Peyer's patch (tissue), 4 donors: ENCODE measurements around the gene GBP5. TPM values are rescaled to one million over a fixed set of nuclear protein-coding genes. Genes with fewer than 3 reads are reported as not detected.

Experiments
- DNase-seq, 3 donors: peaks; one replicate each; pipeline ENCODE4 v3.0.0-alpha.2; 2017 to 2019
- H3K27ac ChIP-seq, 4 donors: fragments of 200-600 bp; sonication (generic); one replicate each; pipeline ENCODE4 v1.5.1; 2016 to 2019
- H3K27me3 ChIP-seq, 2 donors: fragments of 200-600 bp; sonication (generic); one replicate each; pipeline ENCODE4 v1.5.1; 2019
- H3K36me3 ChIP-seq, 3 donors: fragments of 200-600 bp; sonication (generic); one replicate each; pipeline ENCODE4 v1.5.1; 2016 to 2019
- H3K4me1 ChIP-seq, 4 donors: fragments of 200-600 bp; sonication (generic); one replicate each; pipeline ENCODE4 v1.5.1; 2016 to 2019
- H3K4me3 ChIP-seq, 4 donors: fragments of 200-600 bp; sonication (generic); 1 replicate in 3 of 4; 2 replicates in 1 of 4; pipeline ENCODE4 v1.5.1; 2016 to 2019; ENCODE audit warnings: mild to moderate bottlenecking in 1 of 4
- H3K9me3 ChIP-seq, 4 donors: fragments of 200-600 bp; sonication (generic); one replicate each; pipeline ENCODE4 v1.5.1; 2016 to 2019; ENCODE audit warnings: mild to moderate bottlenecking in 1 of 4
- POLR2A ChIP-seq, 2 donors: fragments of 450-650 bp; IDR thresholded peaks; one replicate each; pipeline ENCODE4 v1.5.1; 2017; ENCODE audit warnings: antibody characterized with exemption in 2 of 2, mild to moderate bottlenecking in 2 of 2, moderate library complexity in 2 of 2
- total RNA-seq, 4 donors: library from RNA; depleted of rRNA; stranded (reverse); fragments of >200 nt; gene quantifications; one replicate each; pipeline ENCODE4 v1.1.0, GENCODE V29; 2016
- TF ChIP-seq, protein P1 (sequence below), 6 experiments: fragments of 450-650 bp in 4 of 6; fragments of 200-600 bp in 2 of 6; sonication (generic) in 1 of 6; IDR thresholded peaks; one replicate each; pipeline ENCODE4 v1.5.1; 2017 to 2019; ENCODE audit warnings: antibody characterized with exemption in 6 of 6, mild to moderate bottlenecking in 3 of 6, moderate library complexity in 1 of 6

Gene GBP5
- total RNA-seq, 4 donors from 2014 or later: 1.6 to 14.0 (median 3.1) TPM

DNA sequence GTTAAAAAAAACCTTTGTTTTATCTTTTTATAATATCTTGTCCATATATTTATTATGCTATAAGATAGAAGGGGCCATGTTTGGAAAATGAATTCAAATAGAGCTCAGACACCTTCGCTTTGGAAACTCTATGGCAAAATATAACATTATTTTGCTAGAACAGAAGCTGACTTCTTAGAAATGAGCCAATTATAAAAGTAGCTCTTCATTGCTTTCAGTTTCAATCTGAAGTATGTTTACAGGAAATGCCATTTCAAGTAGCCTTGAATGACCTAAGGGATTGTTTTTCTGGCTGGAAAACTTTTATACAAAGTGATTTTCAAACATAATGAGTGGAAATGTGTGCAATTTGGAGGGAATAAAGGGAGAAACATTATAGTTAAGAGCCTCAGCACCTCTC lies 37.8 kb upstream of the GBP5 start:
- Histone ChIP-seq H3K4me3 (no peak overlapping the region), H3K27me3 (no peaks in the 10 kb centered on the region), H3K36me3 (no peaks in the 10 kb centered on the region), H3K27ac (peak overlapping the region; percentile 13 to 49 (median 44)), H3K9me3 (no peaks in the 10 kb centered on the region), H3K4me1 (peaks cover 0 to 8% (median 8%) of the 10 kb centered on the region in 4 donors)
- DNase-seq: no peak
- TF ChIP-seq, protein P1, sequence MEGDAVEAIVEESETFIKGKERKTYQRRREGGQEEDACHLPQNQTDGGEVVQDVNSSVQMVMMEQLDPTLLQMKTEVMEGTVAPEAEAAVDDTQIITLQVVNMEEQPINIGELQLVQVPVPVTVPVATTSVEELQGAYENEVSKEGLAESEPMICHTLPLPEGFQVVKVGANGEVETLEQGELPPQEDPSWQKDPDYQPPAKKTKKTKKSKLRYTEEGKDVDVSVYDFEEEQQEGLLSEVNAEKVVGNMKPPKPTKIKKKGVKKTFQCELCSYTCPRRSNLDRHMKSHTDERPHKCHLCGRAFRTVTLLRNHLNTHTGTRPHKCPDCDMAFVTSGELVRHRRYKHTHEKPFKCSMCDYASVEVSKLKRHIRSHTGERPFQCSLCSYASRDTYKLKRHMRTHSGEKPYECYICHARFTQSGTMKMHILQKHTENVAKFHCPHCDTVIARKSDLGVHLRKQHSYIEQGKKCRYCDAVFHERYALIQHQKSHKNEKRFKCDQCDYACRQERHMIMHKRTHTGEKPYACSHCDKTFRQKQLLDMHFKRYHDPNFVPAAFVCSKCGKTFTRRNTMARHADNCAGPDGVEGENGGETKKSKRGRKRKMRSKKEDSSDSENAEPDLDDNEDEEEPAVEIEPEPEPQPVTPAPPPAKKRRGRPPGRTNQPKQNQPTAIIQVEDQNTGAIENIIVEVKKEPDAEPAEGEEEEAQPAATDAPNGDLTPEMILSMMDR (IDR thresholded peaks at IDR 0.05): no peak
- no peak for TF ChIP-seq POLR2A (IDR thresholded peaks at IDR 0.05)

DNA sequence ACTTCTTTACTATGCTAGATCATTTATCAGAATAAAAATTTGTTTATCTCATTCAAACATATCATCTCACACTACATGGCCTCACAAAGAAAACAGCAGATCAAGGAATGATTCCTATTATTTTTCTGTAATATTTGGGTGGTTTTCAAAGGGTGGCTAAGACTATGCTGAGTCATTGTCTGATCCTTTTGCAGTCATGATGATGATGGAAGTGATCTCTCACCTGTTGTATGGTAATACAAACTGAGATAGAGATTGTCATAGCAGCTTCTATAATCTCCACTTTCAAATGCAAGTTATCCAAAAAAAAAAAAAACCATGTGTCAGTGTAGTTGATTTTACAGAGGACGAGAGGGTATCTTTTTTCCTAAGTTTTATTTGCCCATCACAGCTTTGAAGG lies 37.2 kb upstream of the GBP5 start:
- TF ChIP-seq, protein P1 (IDR thresholded peaks at IDR 0.05): no peak
- TF ChIP-seq POLR2A (IDR thresholded peaks at IDR 0.05): no peak
- Histone ChIP-seq H3K9me3 (no peaks in the 10 kb centered on the region), H3K4me1 (peaks cover 0 to 8% (median 8%) of the 10 kb centered on the region in 4 donors), H3K4me3 (no peak overlapping the region), H3K27ac (peak overlapping the region in 2 of 4 donors; percentile 13 to 49), H3K36me3 (no peaks in the 10 kb centered on the region), H3K27me3 (no peaks in the 10 kb centered on the region)
- no peak for DNase-seq

DNA sequence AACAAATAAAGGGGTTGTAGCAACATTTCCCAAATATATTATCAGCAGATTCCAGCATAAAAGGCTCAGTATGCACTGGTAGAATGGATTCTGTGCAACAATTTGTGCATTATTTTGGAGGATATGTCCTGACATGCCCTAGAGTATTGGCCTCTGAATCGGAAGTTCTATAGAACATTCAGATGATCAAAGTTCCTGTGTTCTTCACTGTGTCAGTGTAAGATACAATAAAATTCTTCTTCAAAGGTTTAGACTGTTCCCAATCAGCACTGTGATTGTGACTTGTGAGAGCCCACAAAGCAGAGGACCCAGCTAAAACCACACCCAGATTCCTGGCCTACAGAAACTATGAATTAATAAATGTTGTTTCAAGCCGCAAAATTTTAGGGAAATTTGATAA lies 33.6 kb upstream of the GBP5 start:
- no peaks in the 10 kb centered on the region for H3K9me3 ChIP-seq
- H3K36me3 ChIP-seq: no peaks in the 10 kb centered on the region
- no peak overlapping the region for H3K4me3 ChIP-seq
- no peak overlapping the region for H3K27ac ChIP-seq
- no peaks in the 10 kb centered on the region for H3K27me3 ChIP-seq
- no peak for DNase-seq
- no peak for TF ChIP-seq POLR2A (IDR thresholded peaks at IDR 0.05)
- TF ChIP-seq, protein P1 (IDR thresholded peaks at IDR 0.05): no peak
- peaks cover 0 to 8% (median 8%) of the 10 kb centered on the region in 4 donors for H3K4me1 ChIP-seq

DNA sequence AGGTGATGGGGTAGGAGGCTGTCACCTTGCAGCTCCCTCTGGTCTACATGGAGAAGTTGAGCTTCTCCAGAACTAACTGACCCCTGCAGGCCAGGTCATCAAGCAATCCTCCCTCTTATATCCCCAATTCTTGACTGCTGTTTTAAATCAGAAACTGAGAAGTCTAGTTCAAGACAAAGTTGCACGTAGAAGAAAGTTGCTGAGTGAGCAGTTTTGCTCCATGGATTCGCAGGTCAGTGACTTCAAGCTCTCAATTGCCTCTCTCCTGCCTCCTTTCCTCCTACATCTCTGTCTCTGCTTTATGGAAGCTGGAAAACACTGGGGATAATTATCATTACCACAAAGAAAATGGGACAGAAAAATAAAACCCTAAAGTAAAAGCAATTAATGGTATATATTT lies 32.8 kb upstream of the GBP5 start:
- H3K27me3 ChIP-seq: no peaks in the 10 kb centered on the region
- H3K4me3 ChIP-seq: no peak overlapping the region
- peaks cover 0 to 3% (median under 1%) of the 10 kb centered on the region in 4 donors for H3K4me1 ChIP-seq
- DNase-seq: no peak
- H3K36me3 ChIP-seq: no peaks in the 10 kb centered on the region
- no peak overlapping the region for H3K27ac ChIP-seq
- TF ChIP-seq POLR2A (IDR thresholded peaks at IDR 0.05): no peak
- TF ChIP-seq, protein P1 (IDR thresholded peaks at IDR 0.05): no peak
- no peaks in the 10 kb centered on the region for H3K9me3 ChIP-seq

DNA sequence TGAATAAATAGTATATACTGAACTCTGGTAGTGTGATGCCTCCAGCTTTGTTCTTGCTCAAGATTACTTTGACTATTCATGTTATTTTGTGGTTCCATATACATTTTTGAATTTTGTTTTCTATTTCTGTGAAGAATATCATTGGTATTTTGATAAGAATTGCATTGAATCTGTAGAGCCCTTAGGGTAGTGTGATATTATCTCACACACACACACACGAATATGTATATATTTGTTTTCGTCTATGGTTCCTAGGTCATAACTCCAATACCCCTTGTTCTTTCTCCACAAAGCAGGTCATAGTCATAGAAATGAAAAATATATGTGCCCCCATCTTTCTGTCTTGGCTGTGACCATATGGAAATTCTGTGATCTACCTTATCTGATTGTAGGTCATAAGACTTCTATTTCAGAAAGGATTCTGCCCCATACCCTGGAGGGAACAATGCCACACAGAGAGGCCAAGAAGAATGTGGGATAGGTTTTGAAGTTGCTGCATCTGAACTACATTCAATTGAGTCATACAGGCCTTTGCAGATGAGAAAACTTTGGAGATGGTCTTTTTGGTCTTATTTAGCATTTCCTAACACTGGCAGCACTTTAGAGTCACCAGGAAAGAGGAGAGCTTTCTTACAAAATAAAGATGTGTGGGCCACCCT lies 32.0 kb upstream of the GBP5 start:
- Histone ChIP-seq H3K9me3 (no peaks in the 10 kb centered on the region), H3K36me3 (no peaks in the 10 kb centered on the region), H3K4me3 (no peak overlapping the region), H3K27me3 (no peaks in the 10 kb centered on the region), H3K27ac (no peak overlapping the region), H3K4me1 (no peaks in the 10 kb centered on the region)
- TF ChIP-seq, protein P1 (IDR thresholded peaks at IDR 0.05): no peak
- no peak for TF ChIP-seq POLR2A (IDR thresholded peaks at IDR 0.05)
- DNase-seq: no peak
